AG10803 (cell line): ENCODE data around the gene RYR2.

Experiments
- DNase-seq: peaks from one replicate; pipeline ENCODE4 v3.0.0; 2010; ENCODE audit warnings: low read depth
- H3K4me3 ChIP-seq: 2 replicates; pipeline ENCODE4 v1.5.1; 2011; ENCODE audit warnings: mild to moderate bottlenecking, low read length, control low read depth
- CTCF ChIP-seq: conservative IDR thresholded peaks from 2 replicates; pipeline ENCODE4 v1.5.1; 2011; ENCODE audit warnings: mild to moderate bottlenecking, low read length, control low read depth, inconsistent platforms

The RYR2 gene

DNA sequence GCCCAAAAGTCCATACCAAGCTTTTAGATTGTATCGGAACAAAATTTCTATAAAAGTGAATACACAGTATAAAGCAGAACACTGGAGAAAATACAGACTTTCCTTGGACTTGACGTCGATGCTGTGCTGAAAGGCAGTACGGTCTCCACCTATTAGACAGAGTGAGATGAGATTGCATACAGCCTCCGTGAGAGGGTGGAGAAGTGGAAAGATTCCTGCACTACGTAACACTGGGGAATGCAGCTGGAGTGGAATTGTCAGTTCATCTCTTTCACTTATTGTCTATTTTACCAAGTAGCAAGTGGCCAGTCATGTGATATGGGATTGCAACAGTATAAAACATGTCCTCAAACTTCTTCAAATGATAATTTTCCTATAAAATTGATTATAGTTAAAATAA, 639.2 kb downstream of the RYR2 start:
- H3K4me3 ChIP-seq: no peak overlapping the region
- no peak for DNase-seq
- no peak for TF ChIP-seq CTCF

- no peak for TF ChIP-seq CTCF
- no peak overlapping the region for H3K4me3 ChIP-seq
- no peak for DNase-seq
These were observed 642.3 kb downstream of the RYR2 start for GRCh38 chr1:237684236-237684635.

GRCh38 chr1:237685551-237685950, 643.6 kb downstream of the RYR2 start:
- DNase-seq: no peak
- no peak overlapping the region for H3K4me3 ChIP-seq
- TF ChIP-seq CTCF: no peak

GRCh38 chr1:237687804-237688203, 645.8 kb downstream of the RYR2 start:
- no peak overlapping the region for H3K4me3 ChIP-seq
- no peak for TF ChIP-seq CTCF

DNA sequence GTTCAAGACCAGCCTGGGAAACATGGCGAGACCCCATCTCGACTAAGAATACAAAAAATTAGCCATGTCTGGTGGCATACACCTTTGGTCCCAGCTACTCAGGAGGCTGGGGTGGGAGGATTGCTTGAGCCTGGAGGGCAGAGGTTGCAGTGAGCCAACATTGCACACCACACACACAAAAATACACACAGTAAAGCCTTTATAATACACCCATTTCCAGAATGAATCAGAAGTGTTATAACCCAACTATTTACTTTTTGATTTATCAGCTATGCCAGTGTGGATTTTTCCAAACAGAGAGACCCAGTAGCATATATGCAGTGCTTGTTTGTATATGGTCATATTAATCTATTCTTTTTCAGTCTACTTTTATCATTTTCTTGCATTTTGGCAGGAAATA, 648.7 kb downstream of the RYR2 start:
- H3K4me3 ChIP-seq: no peak overlapping the region
- TF ChIP-seq CTCF: no peak
- DNase-seq: no peak

More at GRCh38 chr1:237687804-237688203, 645.8 kb downstream of the RYR2 start:
- DNase-seq: no peak

GRCh38 chr1:237692255-237692654, 650.3 kb downstream of the RYR2 start:
- no peak for TF ChIP-seq CTCF
- no peak for DNase-seq
- H3K4me3 ChIP-seq: no peak overlapping the region

GRCh38 chr1:237695878-237696277, 653.9 kb downstream of the RYR2 start:
- no peak for TF ChIP-seq CTCF
- DNase-seq: no peak
- H3K4me3 ChIP-seq: no peak overlapping the region
